ENCODE data around the gene TMEM222. TPM values are rescaled to one million over a fixed set of nuclear protein-coding genes. Genes with fewer than 3 reads are reported as not detected.

The TMEM222 gene
- total RNA-seq, 4 donors from 2014 or later: 17.3 to 27.1 (median 23.7) TPM

DNA sequence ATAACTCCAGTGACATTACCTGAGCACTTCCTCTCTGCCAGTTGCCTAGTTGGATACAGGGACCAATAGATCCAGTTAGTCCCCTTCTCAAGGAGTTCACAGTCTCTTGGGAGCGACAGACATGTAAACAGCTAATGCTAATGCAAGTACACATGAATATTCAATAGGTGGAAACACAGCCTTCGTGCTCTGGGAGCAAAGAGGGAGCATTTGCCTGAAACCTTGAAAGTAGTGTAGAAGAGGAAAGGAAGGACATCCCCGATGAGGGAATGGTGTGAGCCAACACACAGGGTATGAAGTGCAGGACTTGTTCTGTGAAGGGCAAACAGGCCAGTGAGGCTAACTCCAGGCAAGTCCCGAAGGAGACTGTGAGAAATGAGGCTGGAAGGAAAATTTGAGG, 3.8 kb upstream of the TMEM222 start:
- DNase-seq (ENCODE audit: low spot score): no peak
- ATAC-seq (ENCODE audit: low FRiP score): no peak
- TF ChIP-seq CTCF (IDR thresholded peaks at IDR 0.05): no peak

- ATAC-seq (ENCODE audit: low FRiP score): no peak
- no peak for DNase-seq (ENCODE audit: low spot score)
- TF ChIP-seq CTCF (IDR thresholded peaks at IDR 0.05): no peak
Measured at GRCh38 chr1:27318596-27318995, 3.4 kb upstream of the TMEM222 start.

GRCh38 chr1:27322569-27323240, 742 bp downstream of the TMEM222 start:
- TF ChIP-seq CTCF (IDR thresholded peaks at IDR 0.05): no peak
- DNase-seq (ENCODE audit: low spot score) (no peak), ATAC-seq (ENCODE audit: low FRiP score) (no peak)

DNA sequence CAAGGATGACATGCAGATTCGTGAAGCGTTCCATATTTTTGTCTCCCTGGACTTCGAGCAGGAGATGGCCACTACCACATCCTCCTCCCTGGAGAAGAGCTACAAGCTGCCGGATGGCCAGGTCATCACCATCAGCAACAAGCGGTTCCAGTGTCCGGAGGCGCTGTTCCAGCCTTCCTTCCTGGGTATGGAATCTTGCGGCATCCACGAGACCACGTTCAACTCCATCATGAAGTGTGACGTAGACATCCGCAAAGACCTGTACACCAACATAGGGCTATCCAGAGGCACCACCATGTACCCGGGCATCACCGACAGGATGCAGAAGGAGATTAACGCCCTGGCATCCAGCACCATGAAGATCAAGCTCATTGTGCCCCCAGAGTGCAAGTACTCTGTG, 3.3 kb downstream of the TMEM222 start:
- TF ChIP-seq CTCF (IDR thresholded peaks at IDR 0.05): no peak
- DNase-seq (ENCODE audit: low spot score) (no peak), ATAC-seq (ENCODE audit: low FRiP score) (no peak)

DNA sequence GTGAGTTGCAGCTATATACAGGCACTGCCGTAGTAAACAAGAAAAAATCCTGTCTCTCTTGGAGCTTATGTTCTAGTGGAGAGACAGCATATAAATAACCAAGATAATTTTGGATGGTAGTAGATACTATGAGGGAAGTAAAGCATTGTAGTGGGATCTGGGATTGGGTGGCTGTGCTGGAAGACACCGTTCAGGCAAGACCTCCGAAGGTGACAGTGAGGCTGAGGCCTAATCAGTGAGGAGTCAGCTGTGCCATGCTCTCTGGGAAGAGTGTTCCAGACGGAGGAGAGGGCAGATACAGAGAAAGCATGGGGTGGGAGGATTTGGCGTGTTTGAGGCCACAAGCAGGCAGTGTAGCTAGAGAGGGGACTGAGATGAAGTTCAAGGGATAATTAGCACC, 6.0 kb downstream of the TMEM222 start:
- DNase-seq (ENCODE audit: low spot score): no peak
- no peak for ATAC-seq (ENCODE audit: low FRiP score)
- TF ChIP-seq CTCF (IDR thresholded peaks at IDR 0.05): no peak

- TF ChIP-seq CTCF (IDR thresholded peaks at IDR 0.05): no peak
- DNase-seq (ENCODE audit: low spot score) (no peak), ATAC-seq (ENCODE audit: low FRiP score) (no peak)
Measured at GRCh38 chr1:27330786-27331185, 8.8 kb downstream of the TMEM222 start.

GRCh38 chr1:27331426-27331825, 9.5 kb downstream of the TMEM222 start:
- no peak for ATAC-seq (ENCODE audit: low FRiP score)
- TF ChIP-seq CTCF (IDR thresholded peaks at IDR 0.05): no peak
- DNase-seq (ENCODE audit: low spot score): no peak

Data from omental fat pad (tissue), 4 donors.